AG04450 (cell line): ENCODE data around the gene VPS18. TPM values are rescaled to one million over a fixed set of nuclear protein-coding genes. Genes with fewer than 3 reads are reported as not detected.

Experiments used
- CTCF ChIA-PET: fragments of 300-600, 350-600 bp; formaldehyde crosslinking; extraction: SDS; loops from one replicate; lab custom pipeline; 2022; ENCODE audit warnings: antibody characterized with exemption, inconsistent platforms; lab: Charles Lee
- POLR2A ChIA-PET: fragments of 350-600 bp; formaldehyde crosslinking; extraction: SDS; loops from one replicate; lab custom pipeline; 2021; ENCODE audit warnings: antibody characterized with exemption, inconsistent platforms; lab: Yijun Ruan, JAX
- DNase-seq: peaks from one replicate; pipeline ENCODE4 v3.0.0-alpha.2; 2011; ENCODE audit warnings: low read depth, low spot score
- H3K27ac ChIP-seq: one replicate; pipeline ENCODE4 v1.5.1; 2012; ENCODE audit warnings: low read depth, low read length, control low read depth
- H3K27me3 ChIP-seq: one replicate; pipeline ENCODE4 v1.6.0; 2012; ENCODE audit warnings: low read length; ENCODE audit not compliant: control insufficient read depth, insufficient read depth
- H3K4me3 ChIP-seq: 2 replicates; pipeline ENCODE4 v1.5.1; 2011; ENCODE audit warnings: mild to moderate bottlenecking, low read depth, low read length, control low read depth
- H3K9me3 ChIP-seq: 2 replicates; pipeline ENCODE4 v1.5.1; 2012; ENCODE audit warnings: low read length; ENCODE audit not compliant: control insufficient read depth, insufficient read depth
- CTCF ChIP-seq: IDR thresholded peaks from 2 replicates; pipeline ENCODE4 v1.5.1; 2011; ENCODE audit warnings: low read depth, low read length, control low read depth, inconsistent platforms
- polyA plus RNA-seq: library from polyadenylated mRNA; depleted of rRNA; stranded (reverse); fragments of >200 nt; gene quantifications from 2 replicates; pipeline ENCODE4 v1.2.3, GENCODE V29; 2011

Gene VPS18
- polyA plus RNA-seq, 1 experiment = 18.7 TPM

GRCh38 chr15:40891810-40892446, 2.3 kb upstream of the VPS18 start:
- Histone ChIP-seq H3K27me3 (no peaks in the 10 kb centered on the region), H3K9me3 (no peaks in the 10 kb centered on the region; the same call in 1 of the 2 replicates), H3K27ac (no peak overlapping the region), H3K4me3 (no peak overlapping the region)
- DNase-seq = no peak
- ChIA-PET CTCF (interaction anchor here (0.6 to 9.7 kb wide), 39 partner anchors 8 to 554 kb away, joined by 3 to 171 read pairs (median 3); partner anchors contain the start of gene RAD51), POLR2A (interaction anchor here (0.9 to 1.0 kb wide), 2 partner anchors 34 to 197 kb away, joined by 3 to 4 read pairs; partner anchors contain the start of gene RAD51)
- TF ChIP-seq CTCF = peak; percentile 83

GRCh38 chr15:40892447-40893012, 1.7 kb upstream of the VPS18 start:
- ChIA-PET CTCF (interaction anchor here (0.6 to 9.7 kb wide), 37 partner anchors 11 to 553 kb away, joined by 3 to 171 read pairs (median 3); partner anchors contain the start of gene RAD51), POLR2A (interaction anchor here (0.9 to 1.0 kb wide), 2 partner anchors 35 to 198 kb away, joined by 3 to 4 read pairs; partner anchors contain the start of gene RAD51)

GRCh38 chr15:40893019-40893670, 1.1 kb upstream of the VPS18 start:
- Histone ChIP-seq H3K9me3 (no peaks in the 10 kb centered on the region; the same call in 1 of the 2 replicates), H3K4me3 (no peak overlapping the region), H3K27ac (no peak overlapping the region), H3K27me3 (no peaks in the 10 kb centered on the region)
- no peak for DNase-seq
- POLR2A ChIA-PET = interaction anchor here (0.7 to 1.5 kb wide), 2 partner anchors 259 to 304 kb away, joined by 4 to 5 read pairs; no protein-coding TSS in a partner anchor
- no peak for TF ChIP-seq CTCF
- CTCF ChIA-PET = interaction anchor here (0.6 to 9.7 kb wide), 23 partner anchors 11 to 375 kb away, joined by 3 to 171 read pairs (median 5); partner anchors contain the start of genes CCDC32 and RAD51

More at GRCh38 chr15:40892447-40893012, 1.7 kb upstream of the VPS18 start:
- no peak overlapping the region for H3K4me3 ChIP-seq
- no peak for TF ChIP-seq CTCF
- no peak for DNase-seq
- no peak overlapping the region for H3K27ac ChIP-seq
- no peaks in the 10 kb centered on the region for H3K27me3 ChIP-seq
- no peaks in the 10 kb centered on the region; the same call in 1 of the 2 replicates for H3K9me3 ChIP-seq

- Histone ChIP-seq H3K27ac (peak overlapping the region; percentile 96), H3K27me3 (no peaks in the 10 kb centered on the region), H3K4me3 (peak overlapping the region; percentile 87), H3K9me3 (no peaks in the 10 kb centered on the region; the same call in 1 of the 2 replicates)
- ChIA-PET CTCF (interaction anchor here (0.6 to 3.1 kb wide), 34 partner anchors 10 to 336 kb away, joined by 3 to 121 read pairs (median 5); partner anchors contain the start of genes CCDC32, CHP1, RAD51 and RHOV), POLR2A (interaction anchor here (0.6 to 1.8 kb wide), 15 partner anchors 11 to 326 kb away, joined by 3 to 14 read pairs (median 3); partner anchors contain the start of genes CHAC1, RAD51 and RPUSD2)
- DNase-seq = peak; percentile 66
- TF ChIP-seq CTCF = peak; percentile 72
These were observed 615 bp downstream of the VPS18 start for GRCh38 chr15:40894681-40895448.
